CMK (cell line): ENCODE data around the gene ARMC3.
"Not testable (repeated sequence)": the region's sequence is repeated elsewhere in the genome, so short reads cannot be mapped to it uniquely, and the experiment has no call there.

Experiments used
- DNase-seq: peaks from one replicate; pipeline ENCODE4 v3.0.0-alpha.2; 2010; ENCODE audit warnings: low read depth

ARMC3 gene

GRCh38 chr10:22927661-22928403 lies at the start of gene ARMC3:
TSS of gene ARMC3 (plus strand) at chr10:22928053. CDS start at chr10:22931997, 3,944 bp downstream.
- no peak for DNase-seq

GRCh38 chr10:22891797-22892196 lies 36.1 kb upstream of the ARMC3 start:
- no peak for DNase-seq

GRCh38 chr10:22893781-22894180 lies 34.1 kb upstream of the ARMC3 start:
- DNase-seq, result peak; percentile 18

- DNase-seq, result peak; percentile 30
Measured at GRCh38 chr10:22894714-22895113, 33.1 kb upstream of the ARMC3 start.

GRCh38 chr10:22895252-22895651 lies 32.6 kb upstream of the ARMC3 start:
- DNase-seq, result no peak

- no peak for DNase-seq
Measured at GRCh38 chr10:22897371-22897770, 30.5 kb upstream of the ARMC3 start.

GRCh38 chr10:22899307-22899706 lies 28.5 kb upstream of the ARMC3 start:
- no peak for DNase-seq

- DNase-seq, result no peak
Measured at GRCh38 chr10:22899775-22900174, 28.1 kb upstream of the ARMC3 start.

GRCh38 chr10:22900841-22901601 lies 26.8 kb upstream of the ARMC3 start:
- DNase-seq, result no peak

- not testable (repeated sequence) for DNase-seq
Measured at GRCh38 chr10:22902147-22902546, 25.7 kb upstream of the ARMC3 start.

GRCh38 chr10:22903694-22904093 lies 24.2 kb upstream of the ARMC3 start:
- DNase-seq, result no peak

GRCh38 chr10:22906767-22907166 lies 21.1 kb upstream of the ARMC3 start:
- no peak for DNase-seq

- no peak for DNase-seq
Measured at GRCh38 chr10:22908837-22909236, 19.0 kb upstream of the ARMC3 start.

- DNase-seq, result not testable (repeated sequence)
Measured at GRCh38 chr10:22909673-22910072, 18.2 kb upstream of the ARMC3 start.

- DNase-seq, result no peak
Measured at GRCh38 chr10:22911067-22911466, 16.8 kb upstream of the ARMC3 start.

GRCh38 chr10:22911889-22912762 lies 15.7 kb upstream of the ARMC3 start:
- DNase-seq, result no peak

GRCh38 chr10:22912763-22913384 lies 15.0 kb upstream of the ARMC3 start:
- DNase-seq, result no peak

- no peak for DNase-seq
Measured at GRCh38 chr10:22913474-22914092, 14.3 kb upstream of the ARMC3 start.

GRCh38 chr10:22915314-22915713 lies 12.5 kb upstream of the ARMC3 start:
- no peak for DNase-seq

GRCh38 chr10:22925088-22925487 lies 2.8 kb upstream of the ARMC3 start:
- no peak for DNase-seq

- DNase-seq, result no peak
Measured at GRCh38 chr10:22927166-22927565, 687 bp upstream of the ARMC3 start.
